Stimulated activated CD4-positive, alpha-beta T cell treated with anti-CD3 and anti-CD28 coated beads, Interleukin-4, amount 100 ng/mL, for 48 hours (primary cell): ENCODE measurements around the gene CD19.
A peak's percentile ranks its signal among the peaks of the same experiment; 100 is the strongest.
"Not testable (repeated sequence)": the region's sequence is repeated elsewhere in the genome, so short reads cannot be mapped to it uniquely, and the experiment has no call there.

Experiments used
- DNase-seq, 2 donors: peaks; one replicate each; pipeline ENCODE4 v3.0.0-alpha.2; 2020; ENCODE audit warnings: low read depth in 2 of 2

CD19 gene

DNA sequence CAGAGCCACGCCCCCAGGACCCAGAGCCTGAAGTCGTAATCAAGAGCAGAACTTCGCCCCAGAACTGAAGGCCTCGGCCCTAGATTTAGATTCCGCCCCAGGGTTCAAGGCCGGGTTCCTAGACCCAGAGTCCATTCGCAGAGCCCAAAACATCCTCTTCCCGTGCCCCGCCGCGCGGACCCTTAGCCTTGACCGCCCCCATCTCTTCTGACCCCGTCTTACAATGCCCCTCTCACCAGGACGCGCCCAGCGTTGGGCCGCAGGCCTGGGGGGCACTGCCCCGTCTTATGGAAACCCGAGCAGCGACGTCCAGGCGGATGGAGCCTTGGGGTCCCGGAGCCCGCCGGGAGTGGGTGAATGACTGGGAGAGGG is 5.0 kb downstream of the CD19 start:
- no peak for DNase-seq

DNA sequence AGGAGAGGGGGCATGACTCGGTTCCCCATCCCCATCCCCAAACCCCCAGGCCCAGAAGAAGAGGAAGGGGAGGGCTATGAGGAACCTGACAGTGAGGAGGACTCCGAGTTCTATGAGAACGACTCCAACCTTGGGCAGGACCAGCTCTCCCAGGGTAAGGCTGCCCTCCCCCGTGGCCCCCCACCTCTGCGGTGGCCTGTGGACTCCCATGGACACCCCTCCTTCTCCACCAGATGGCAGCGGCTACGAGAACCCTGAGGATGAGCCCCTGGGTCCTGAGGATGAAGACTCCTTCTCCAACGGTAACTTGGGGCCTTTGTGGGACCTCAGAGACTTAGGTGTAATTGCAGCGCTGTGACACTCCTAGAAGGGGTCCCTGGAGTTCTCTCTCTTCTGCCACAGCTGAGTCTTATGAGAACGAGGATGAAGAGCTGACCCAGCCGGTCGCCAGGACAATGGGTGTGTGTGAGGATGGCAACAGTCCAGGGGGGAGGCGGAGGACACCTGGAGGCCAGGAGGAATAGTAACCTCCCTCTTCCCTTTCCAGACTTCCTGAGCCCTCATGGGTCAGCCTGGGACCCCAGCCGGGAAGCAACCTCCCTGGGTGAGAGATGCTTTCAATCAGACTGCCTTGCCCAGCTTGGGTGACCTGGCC is 5.6 kb downstream of the CD19 start:
- no peak for DNase-seq

DNA sequence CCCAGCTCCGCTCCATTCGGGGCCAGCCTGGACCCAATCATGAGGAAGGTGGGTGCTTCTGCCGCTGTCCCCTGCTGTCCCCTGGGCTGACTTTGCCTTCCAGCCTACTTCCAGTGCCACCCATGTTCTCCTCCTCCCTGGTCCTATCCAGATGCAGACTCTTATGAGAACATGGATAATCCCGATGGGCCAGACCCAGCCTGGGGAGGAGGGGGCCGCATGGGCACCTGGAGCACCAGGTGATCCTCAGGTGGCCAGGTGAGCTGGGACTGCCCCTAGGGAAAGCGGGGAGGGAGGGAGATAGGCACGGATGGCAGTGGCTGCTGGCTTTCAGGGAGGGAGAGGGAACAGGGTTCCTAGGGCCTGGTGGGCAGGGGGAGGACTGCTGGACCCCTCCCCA is 7.0 kb downstream of the CD19 start:
- DNase-seq = no peak

DNA sequence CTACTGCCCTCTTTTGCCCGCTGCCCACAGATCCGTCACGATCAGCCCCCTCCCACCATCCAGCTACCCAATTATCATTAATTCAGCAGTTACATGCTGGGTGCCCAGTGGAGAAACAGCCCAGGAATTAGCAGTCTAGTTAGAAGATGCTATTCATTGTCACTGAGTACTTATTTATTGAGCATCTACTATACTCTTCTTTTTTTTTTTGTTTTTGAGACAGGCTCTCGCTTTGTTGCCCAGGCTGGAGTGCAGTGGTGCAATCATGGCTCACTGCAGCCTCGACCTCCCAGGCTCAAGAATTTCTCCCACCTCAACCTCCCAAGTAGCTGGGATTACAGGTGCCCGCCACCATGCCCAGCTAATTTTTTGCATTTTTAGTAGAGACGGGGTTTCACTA is 8.1 kb downstream of the CD19 start:
- DNase-seq = not testable (repeated sequence)

DNA sequence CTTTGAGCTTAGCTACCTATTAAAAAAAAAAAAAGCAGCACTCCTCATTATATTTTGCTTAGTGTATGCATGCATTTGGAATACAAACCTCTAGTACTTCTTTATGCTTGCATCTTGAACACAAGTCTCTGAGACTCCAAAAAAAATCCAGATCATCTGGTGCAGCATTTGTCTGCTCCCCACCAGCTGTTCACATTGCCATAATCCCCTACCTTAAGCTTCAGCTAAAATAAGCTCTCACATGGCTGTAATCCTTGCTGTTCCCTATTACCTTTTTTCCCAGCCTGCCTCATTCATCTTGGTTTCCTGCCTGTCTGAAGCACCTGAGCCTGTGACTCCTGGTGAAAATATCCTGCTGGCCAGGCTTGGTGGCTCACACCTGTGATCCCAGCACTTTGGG is 11.5 kb downstream of the CD19 start:
- DNase-seq = no peak

DNA sequence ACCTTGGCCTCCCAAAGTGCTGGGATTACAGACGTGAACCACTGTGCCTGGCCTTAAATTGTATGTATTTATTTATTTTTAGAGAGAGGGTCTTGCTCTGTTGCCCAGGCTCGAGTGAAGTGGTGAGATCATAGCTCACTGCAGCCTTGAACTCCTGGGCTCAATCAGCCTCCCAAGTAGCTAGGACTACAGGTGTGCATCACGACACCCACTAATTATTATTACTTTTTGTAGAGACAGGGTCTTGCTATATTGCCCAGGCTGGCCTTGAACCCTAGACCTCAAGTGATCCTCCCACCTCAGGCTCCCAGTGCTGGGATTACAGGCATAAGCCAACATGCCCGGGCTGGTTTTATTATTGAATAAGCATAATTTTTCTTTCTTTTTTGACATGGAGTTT is 14.9 kb downstream of the CD19 start:
- no peak for DNase-seq

DNA sequence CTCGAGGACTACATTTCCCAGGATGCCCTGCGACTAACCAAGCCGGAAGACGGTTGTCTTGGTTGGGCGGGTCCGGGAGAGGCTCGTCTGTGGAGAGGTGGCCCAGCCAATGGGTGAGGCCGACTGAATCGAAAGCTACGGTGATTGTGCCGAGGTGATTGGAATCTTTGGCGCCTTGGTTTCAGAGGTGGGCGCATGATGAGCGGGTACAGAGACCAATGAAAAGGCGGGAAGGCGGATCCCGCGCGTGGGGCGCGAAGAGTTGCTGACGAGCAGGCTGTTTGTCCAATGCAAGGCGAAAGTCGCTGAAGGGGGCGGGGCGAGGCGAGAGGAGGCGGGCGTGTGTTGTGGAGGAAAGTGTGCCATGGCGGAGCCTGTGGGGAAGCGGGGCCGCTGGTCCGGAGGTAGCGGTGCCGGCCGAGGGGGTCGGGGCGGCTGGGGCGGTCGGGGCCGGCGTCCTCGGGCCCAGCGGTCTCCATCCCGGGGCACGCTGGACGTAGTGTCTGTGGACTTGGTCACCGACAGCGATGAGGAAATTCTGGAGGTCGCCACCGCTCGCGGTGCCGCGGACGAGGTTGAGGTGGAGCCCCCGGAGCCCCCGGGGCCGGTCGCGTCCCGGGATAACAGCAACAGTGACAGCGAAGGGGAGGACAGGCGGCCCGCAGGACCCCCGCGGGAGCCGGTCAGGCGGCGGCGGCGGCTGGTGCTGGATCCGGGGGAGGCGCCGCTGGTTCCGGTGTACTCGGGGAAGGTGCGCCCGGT is 19.1 kb downstream of the CD19 start, which contains the start of gene NFATC2IP:
NFATC2IP (plus strand) TSS at position 290 of the 762 bp plus-strand sequence; CDS start at position 365, 75 bp downstream.
- peak; percentile 99 to 100 for DNase-seq

DNA sequence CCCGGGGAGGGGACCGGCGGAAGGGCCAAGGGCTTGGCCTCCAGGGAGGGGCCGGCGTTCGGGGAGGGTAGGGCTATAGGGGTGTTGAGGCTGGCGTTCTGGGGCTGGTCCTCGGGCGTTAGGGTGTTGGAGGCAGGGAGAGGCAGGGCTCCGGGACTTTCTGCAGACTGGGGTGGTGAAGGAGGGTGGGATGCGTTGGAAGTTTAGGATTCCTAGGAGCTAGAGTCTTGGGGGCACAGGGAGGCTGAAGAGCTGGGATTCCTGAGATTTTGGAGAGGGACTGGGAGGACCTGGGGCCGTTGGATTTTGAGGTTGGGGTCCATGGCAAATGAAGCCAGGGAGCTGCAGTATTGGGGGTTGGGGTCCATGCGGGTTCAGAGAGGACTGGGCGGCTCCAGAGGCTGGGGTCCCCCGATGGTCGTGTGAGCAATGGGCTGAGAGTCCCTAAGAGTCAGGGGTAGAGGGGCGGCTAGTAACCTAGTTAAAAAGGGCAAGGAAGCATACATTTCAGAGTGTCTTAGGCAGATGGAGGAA is 19.7 kb downstream of the CD19 start:
- peak in 1 of 2 donors; percentile 22 for DNase-seq

DNA sequence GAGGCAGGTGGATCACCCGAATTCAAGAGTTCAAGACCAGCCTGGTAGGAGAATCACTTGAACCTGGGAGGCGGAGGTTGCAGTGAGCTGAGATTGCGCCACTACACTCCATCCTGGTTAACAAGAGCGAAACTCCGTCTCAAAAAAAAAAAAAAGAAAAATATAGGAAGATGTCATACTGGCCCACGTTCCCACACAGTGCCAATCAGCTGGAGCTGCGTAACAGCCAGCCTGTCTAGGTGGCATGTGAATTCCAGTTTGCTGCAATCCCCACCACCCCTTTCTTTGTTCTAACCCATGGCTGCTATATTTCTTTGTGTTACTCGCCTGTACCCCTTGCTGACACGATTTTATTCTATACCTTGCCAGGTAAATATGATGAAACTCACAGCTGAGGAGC is 26.4 kb downstream of the CD19 start:
- no peak for DNase-seq

DNA sequence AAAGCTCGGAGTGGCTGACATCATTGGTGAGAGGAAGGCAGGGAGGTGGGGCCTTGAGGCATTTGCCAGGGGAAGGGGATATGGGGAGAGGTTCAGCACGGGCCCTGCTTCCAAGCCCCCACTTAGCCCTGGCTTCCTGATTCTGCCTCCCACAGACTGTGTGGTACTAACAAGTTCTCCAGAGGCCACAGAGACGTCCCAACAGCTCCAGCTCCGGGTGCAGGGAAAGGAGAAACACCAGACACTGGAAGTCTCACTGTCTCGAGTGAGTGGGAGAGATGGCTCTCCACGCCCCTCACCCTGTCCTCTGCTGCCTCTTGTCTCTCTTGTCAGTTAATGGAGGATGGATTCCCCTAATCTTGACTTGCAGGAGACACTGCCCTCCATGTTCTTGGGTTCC is 27.1 kb downstream of the CD19 start:
- no peak for DNase-seq

DNA sequence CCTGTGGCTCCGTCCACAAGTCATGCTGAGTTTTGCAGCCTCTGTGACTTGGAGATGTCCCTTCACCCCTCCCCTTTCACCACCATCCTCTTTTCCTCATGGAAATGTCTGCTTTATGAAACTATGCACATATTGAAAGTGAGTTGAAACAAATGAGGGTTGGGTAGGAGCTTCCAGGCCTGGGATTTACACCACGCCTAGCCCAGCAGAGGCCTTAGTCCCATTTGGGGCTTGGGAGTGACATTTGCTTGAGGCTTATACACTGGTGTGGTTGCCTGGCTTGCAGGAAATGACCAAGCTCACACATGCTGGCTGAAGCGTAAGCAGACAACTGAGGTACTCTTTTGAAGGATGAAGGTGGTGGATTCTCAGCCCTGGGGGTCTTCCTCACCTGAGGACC is 32.3 kb downstream of the CD19 start:
- no peak for DNase-seq

DNA sequence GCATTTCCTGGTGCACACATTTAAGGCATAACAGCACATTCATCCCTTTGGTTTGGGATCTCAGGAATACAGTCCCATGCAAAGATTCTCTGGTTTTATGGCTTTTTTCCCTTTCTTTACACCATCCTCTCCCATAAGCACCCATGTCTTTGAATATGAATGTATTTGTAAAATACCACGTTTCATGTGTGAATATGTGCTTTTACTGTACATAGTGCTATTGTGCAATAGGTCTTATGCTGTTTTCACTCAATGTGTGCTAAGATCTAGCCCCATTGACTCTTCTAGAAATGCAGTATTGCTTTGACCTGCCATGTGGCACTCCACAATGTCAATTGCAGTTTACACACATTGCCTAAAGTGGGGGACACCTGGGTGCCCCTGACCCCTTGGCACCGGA is 32.7 kb downstream of the CD19 start:
- DNase-seq = no peak

DNA sequence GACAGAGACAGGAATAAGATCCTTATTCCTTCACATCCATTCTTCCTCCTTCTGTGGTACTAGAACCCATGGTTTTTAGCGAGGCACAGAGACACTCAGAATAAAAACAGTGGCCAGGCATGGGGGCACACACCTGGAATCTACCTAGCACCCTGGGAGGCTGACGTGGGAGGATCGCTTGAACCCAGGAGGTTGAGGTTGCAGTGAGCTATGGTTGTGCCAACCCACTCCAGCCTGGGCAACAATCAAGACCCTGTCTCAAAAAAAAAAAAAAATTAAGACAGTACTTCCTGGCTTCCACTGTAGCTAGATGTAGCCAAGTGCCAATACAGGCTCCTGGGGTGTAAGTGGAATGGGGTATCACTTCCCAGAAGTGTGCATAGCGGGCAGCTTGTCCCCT is 35.4 kb downstream of the CD19 start:
- no peak for DNase-seq

DNA sequence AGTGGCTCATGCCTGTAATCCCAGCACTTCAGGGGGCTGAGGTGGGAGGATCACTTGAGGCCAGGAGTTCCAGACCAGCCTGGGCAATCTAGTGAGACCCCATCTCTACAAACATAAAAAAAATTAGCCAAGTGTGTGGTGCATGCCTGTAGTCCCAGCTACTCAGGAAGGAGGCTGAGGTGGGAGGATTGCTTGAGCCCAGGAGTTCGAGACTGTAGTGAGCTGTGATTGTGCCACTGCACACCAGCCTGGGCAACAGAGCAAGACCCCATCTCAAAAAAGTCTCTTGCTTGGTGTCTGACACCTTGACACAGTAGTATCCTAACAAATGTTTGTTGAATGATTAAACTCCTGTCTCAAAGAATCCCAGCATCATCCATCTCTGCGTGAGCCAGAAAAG is 37.9 kb downstream of the CD19 start:
- not testable (repeated sequence) for DNase-seq

DNA sequence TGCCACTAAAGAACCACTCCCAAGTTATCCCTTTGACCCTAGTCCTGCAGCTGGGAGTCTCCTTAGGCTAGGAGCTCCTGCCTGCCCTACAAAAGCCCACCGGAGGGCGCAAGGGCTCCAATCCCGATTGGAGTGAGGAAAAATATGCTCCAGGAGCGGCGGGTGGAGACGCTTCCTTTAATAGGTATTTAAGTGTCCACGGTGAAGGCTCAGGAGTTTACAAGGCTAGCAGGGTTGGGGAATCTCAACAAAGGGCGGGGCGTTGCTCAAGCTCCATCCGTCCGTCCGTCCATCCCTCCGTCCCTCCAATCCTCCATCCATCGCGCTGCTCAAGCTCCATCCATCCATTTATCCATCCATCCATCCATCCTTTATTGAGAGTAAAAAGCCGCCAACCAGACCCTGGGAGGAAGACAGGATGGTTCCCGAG is 42.3 kb downstream of the CD19 start:
- no peak for DNase-seq

DNA sequence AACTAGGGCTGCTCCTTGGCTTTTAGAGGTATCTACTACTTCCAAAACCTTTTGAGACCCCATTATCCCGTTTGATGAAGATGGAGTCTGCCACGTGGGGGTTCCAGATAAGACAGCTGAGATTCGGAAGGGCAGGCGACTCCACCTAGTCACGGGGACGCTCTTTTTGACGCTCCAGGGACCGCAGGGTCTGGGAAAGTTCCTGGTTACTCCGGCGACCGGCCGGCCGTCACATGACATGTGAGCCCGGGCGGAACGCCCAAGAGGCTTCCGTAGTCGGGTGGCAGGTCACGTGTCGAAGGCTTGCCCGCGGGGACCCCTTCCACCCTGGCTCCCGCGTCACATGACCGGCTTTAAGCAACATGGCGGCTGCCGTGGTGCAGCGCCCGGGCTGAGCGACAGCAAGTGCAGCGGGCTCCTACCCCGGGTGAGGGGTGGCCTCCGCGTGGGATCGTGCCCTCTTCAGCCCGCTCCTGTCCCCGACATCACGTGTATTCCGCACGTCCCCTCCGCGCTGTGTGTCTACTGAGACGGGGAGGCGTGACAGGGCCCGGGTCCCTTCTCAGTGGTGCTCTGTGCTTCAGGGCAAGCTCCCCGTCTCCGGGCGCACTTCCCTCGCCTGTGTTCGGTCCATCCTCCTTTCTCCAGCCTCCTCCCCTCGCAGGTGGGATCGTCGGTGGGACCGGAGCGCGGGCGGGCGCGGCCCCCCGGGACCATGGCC is 42.8 kb downstream of the CD19 start, which contains the start of gene SPNS1:
SPNS1 (plus strand) TSS at position 342 of the 721 bp plus-strand sequence; CDS start at position 716, 374 bp downstream.
- peak; percentile 89 to 94 for DNase-seq

DNA sequence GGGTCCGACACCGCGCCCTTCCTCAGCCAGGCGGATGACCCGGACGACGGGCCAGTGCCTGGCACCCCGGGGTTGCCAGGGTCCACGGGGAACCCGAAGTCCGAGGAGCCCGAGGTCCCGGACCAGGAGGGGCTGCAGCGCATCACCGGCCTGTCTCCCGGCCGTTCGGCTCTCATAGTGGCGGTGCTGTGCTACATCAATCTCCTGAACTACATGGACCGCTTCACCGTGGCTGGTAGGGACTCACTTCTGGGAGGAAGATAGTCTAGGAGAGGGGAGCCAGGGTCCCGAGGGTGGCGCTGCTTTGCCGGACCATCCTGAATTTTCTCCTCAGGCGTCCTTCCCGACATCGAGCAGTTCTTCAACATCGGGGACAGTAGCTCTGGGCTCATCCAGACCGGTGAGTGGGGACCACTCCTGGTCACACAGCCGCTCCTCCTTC is 43.4 kb downstream of the CD19 start:
- DNase-seq = no peak

DNA sequence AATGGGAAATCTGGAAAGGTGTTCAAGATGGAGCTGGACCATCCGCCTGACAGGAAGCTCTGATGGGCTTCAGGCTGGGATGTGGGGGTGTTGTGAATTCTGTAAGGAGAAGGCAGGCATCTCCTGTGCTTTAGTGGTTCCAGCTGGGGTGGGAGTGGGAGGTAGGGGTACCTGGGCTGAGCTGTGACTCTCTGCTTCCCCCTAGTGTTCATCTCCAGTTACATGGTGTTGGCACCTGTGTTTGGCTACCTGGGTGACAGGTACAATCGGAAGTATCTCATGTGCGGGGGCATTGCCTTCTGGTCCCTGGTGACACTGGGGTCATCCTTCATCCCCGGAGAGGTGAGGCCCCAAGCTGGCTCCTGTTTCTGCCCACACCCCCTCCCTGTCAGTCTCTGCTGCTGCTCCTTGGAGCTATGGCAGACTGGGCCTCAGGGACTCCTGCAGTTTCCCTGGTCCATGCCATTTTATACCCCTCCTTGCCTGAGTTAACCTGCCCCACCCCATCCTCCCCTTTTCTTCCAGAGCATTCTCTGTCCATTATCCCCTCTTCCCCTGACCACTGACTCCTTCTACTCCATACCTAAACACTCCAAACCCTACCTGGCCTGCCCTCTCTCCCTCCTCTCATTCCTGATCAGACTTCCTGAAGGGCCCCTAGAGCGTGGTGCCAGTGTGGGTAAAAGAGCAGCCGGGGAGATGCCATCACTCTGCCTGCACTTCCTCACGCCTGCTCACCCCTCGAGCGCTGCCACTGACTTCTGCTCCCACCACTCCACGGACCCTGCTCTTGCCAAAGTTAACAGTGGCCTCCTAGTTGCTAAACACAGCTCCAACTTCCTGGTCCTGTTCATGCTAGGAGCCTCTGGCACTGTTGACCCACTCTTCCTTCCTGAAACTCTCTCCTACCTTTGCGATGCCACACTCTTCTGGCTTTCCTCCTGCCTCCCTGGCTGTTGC is 46.2 kb downstream of the CD19 start:
- no peak for DNase-seq

DNA sequence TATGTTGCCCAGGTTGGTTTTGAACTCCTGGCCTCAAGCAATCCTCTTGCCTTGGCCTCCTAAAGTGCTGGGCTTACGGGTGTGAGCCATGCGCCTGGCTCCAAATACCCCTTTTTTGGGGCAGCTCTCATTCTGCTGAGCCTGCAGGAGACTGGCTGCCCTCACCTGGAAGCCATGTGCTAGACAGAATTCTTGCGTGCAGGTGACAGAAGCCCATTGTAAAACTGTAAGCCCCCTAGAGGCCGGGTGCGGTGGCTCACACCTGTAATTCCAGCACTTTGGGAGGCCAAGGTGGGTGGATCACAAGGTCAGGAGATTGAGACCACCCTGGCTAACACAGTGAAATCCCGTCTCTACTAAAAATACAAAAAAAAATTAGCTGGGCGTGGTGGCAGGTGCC is 48.6 kb downstream of the CD19 start:
- not testable (repeated sequence) for DNase-seq

DNA sequence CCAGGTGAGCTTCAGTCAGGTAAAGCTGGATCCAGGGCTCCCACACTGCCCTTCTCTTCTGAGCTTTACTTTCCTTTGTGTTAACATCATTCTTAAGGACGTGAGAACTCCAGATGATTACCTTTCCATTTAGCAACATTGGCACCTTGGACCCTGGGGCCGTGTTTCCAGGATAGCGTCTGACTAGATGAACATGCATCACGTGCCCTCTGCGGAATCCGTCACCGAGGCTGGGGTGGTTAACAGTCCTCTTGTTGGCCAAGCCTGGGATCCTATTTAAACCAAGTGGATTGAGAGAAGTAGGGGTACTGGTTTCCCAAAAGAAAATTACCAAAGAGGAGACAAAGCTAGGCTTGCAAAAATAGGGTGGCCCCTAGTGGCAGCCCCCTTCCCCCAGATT is 49.2 kb downstream of the CD19 start:
- DNase-seq = no peak

DNA sequence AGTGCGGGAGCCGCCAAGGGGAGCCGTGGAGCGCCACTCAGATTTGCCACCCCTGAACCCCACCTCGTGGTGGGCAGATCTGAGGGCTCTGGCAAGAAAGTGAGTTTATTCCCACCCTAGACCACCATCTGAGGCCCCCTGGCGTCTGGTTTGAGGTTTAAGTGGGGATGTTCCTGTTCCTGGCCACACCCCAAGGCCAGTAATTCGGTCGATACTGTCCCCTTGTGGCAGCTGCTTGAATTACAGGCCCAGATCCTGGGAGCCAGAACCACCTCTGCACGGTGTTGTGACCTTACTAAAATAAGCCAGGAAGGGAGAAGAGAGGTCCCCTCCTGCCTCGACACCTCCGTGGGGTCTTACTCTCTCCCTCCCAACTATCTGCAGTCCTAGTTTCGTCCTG is 49.7 kb downstream of the CD19 start:
- DNase-seq = peak; percentile 48 to 66
